Measurements from ENCODE around the gene MIPEP. TPM values are rescaled to one million over a fixed set of nuclear protein-coding genes. Genes with fewer than 3 reads are reported as not detected.

The MIPEP gene
- total and polyA plus RNA-seq, 2 donors (not counting 1 experiment from before 2014, with no cell fraction given) = 90.0 to 92.5 TPM

GRCh38 chr13:23786607-23787006, 102.6 kb downstream of the MIPEP start:
- H2AFZ ChIP-seq (ENCODE audit: low read length) = no peak overlapping the region
- no peaks in the 10 kb centered on the region for H3K9me3 ChIP-seq (ENCODE audit: control insufficient read depth, insufficient read depth, low read depth, low read length)
- H3K4me3 ChIP-seq (replicated peaks in 1 of 4; ENCODE audit: control extremely low read depth in 1 of 4, insufficient read depth in 1 of 4, low read depth in 3 of 4, low read length in 4 of 4) = no peak overlapping the region
- H3K4me1 ChIP-seq (ENCODE audit: control insufficient read depth, extremely low read depth, insufficient read depth, low read length) = peaks cover 16% of the 10 kb centered on the region
- H3K9ac ChIP-seq (ENCODE audit: insufficient read depth, low read length) = no peak overlapping the region
- H3K27ac ChIP-seq (ENCODE audit: insufficient read depth, low read length) = no peak overlapping the region
- TF ChIP-seq CTCF (conservative IDR thresholded peaks at IDR 0.05 in 1 of 2, IDR thresholded peaks at IDR 0.05 in 1 of 2; ENCODE audit: low read depth in 1 of 2, low read length in 2 of 2) (no peak), EZH2 (IDR thresholded peaks at IDR 0.05; ENCODE audit: low read length, missing control alignments) (no peak)
- no peaks in the 10 kb centered on the region for H4K20me1 ChIP-seq (ENCODE audit: control insufficient read depth, extremely low read depth, insufficient read depth, low read length)
- no peaks in the 10 kb centered on the region for H3K36me3 ChIP-seq (ENCODE audit: control insufficient read depth, insufficient read depth, low read length)
- no peaks in the 10 kb centered on the region for H3K79me2 ChIP-seq (ENCODE audit: control insufficient read depth, insufficient read depth, low read length)
- no peaks in the 10 kb centered on the region for H3K27me3 ChIP-seq (ENCODE audit: control insufficient read depth, insufficient read depth, low read length)
- DNase-seq (ENCODE audit: low read depth in 2 of 2) = no peak
- no peak overlapping the region for H3K4me2 ChIP-seq (ENCODE audit: extremely low read depth, insufficient read depth, low read length)

GRCh38 chr13:23778879-23779278, 110.3 kb downstream of the MIPEP start:
- no peaks in the 10 kb centered on the region for H3K79me2 ChIP-seq (ENCODE audit: control insufficient read depth, insufficient read depth, low read length)
- H4K20me1 ChIP-seq (ENCODE audit: control insufficient read depth, extremely low read depth, insufficient read depth, low read length) = no peaks in the 10 kb centered on the region
- H3K36me3 ChIP-seq (ENCODE audit: control insufficient read depth, insufficient read depth, low read length) = no peaks in the 10 kb centered on the region
- H3K27me3 ChIP-seq (ENCODE audit: control insufficient read depth, insufficient read depth, low read length) = no peaks in the 10 kb centered on the region
- no peaks in the 10 kb centered on the region for H3K9me3 ChIP-seq (ENCODE audit: control insufficient read depth, insufficient read depth, low read depth, low read length)
- H3K9ac ChIP-seq (ENCODE audit: insufficient read depth, low read length) = no peak overlapping the region
- no peak for TF ChIP-seq EZH2 (IDR thresholded peaks at IDR 0.05; ENCODE audit: low read length, missing control alignments)
- no peak for TF ChIP-seq CTCF (conservative IDR thresholded peaks at IDR 0.05 in 1 of 2, IDR thresholded peaks at IDR 0.05 in 1 of 2; ENCODE audit: low read depth in 1 of 2, low read length in 2 of 2)
- no peak overlapping the region for H3K4me3 ChIP-seq (replicated peaks in 1 of 4; ENCODE audit: control extremely low read depth in 1 of 4, insufficient read depth in 1 of 4, low read depth in 3 of 4, low read length in 4 of 4)
- H3K4me1 ChIP-seq (ENCODE audit: control insufficient read depth, extremely low read depth, insufficient read depth, low read length) = peaks cover 8% of the 10 kb centered on the region
- H2AFZ ChIP-seq (ENCODE audit: low read length) = no peak overlapping the region
- no peak overlapping the region for H3K4me2 ChIP-seq (ENCODE audit: extremely low read depth, insufficient read depth, low read length)
- H3K27ac ChIP-seq (ENCODE audit: insufficient read depth, low read length) = no peak overlapping the region
- DNase-seq (ENCODE audit: low read depth in 2 of 2) = peak; percentile 70 to 92

- Histone ChIP-seq H3K9me3 (ENCODE audit: control insufficient read depth, insufficient read depth, low read depth, low read length) (no peaks in the 10 kb centered on the region), H3K4me2 (ENCODE audit: extremely low read depth, insufficient read depth, low read length) (no peak overlapping the region), H3K9ac (ENCODE audit: insufficient read depth, low read length) (no peak overlapping the region), H3K4me1 (ENCODE audit: control insufficient read depth, extremely low read depth, insufficient read depth, low read length) (peaks cover 8% of the 10 kb centered on the region), H3K27ac (ENCODE audit: insufficient read depth, low read length) (no peak overlapping the region), H3K79me2 (ENCODE audit: control insufficient read depth, insufficient read depth, low read length) (no peaks in the 10 kb centered on the region), H4K20me1 (ENCODE audit: control insufficient read depth, extremely low read depth, insufficient read depth, low read length) (no peaks in the 10 kb centered on the region), H3K27me3 (ENCODE audit: control insufficient read depth, insufficient read depth, low read length) (no peaks in the 10 kb centered on the region), H3K4me3 (replicated peaks in 1 of 4; ENCODE audit: control extremely low read depth in 1 of 4, insufficient read depth in 1 of 4, low read depth in 3 of 4, low read length in 4 of 4) (no peak overlapping the region), H3K36me3 (ENCODE audit: control insufficient read depth, insufficient read depth, low read length) (no peaks in the 10 kb centered on the region), H2AFZ (ENCODE audit: low read length) (no peak overlapping the region)
- TF ChIP-seq EZH2 (IDR thresholded peaks at IDR 0.05; ENCODE audit: low read length, missing control alignments) (no peak), CTCF (conservative IDR thresholded peaks at IDR 0.05 in 1 of 2, IDR thresholded peaks at IDR 0.05 in 1 of 2; ENCODE audit: low read depth in 1 of 2, low read length in 2 of 2) (peak; percentile 29 to 62)
- DNase-seq (ENCODE audit: low read depth in 2 of 2) = peak; percentile 4 to 96
Observed at GRCh38 chr13:23778002-23778652, 111.1 kb downstream of the MIPEP start.
